Measurements from ENCODE around the gene PTPRQ. TPM values are rescaled to one million over a fixed set of nuclear protein-coding genes. Genes with fewer than 3 reads are reported as not detected.

The PTPRQ gene
- total and polyA plus RNA-seq, 2 of the 8 experiments (the other 6 are each of a cell fraction or from before 2014, with no cell fraction given) = not detected

GRCh38 chr12:80493466-80493865 is 49.4 kb downstream of the PTPRQ start:
- Histone ChIP-seq H4K8ac (ENCODE audit: extremely low read depth, insufficient read depth, low read length) (no peak overlapping the region), H3K56ac (replicated peaks; ENCODE audit: insufficient read length, low read depth, low read length) (no peak overlapping the region), H3K4me3 (ENCODE audit: extremely low read depth in 1 of 4, insufficient read depth in 2 of 4, low read depth in 3 of 4, low read length in 4 of 4) (no peak overlapping the region), H3K79me2 (ENCODE audit: control insufficient read depth in 1 of 2, insufficient read depth in 2 of 2, low read length in 2 of 2) (no peaks in the 10 kb centered on the region), H3K23ac (ENCODE audit: insufficient read length) (no peak overlapping the region), H3K79me1 (ENCODE audit: low read depth, low read length) (no peaks in the 10 kb centered on the region), H3K4me2 (ENCODE audit: insufficient read depth in 1 of 2, low read depth in 2 of 2, low read length in 2 of 2) (no peak overlapping the region), H2BK120ac (replicated peaks; ENCODE audit: low read depth, low read length) (no peak overlapping the region), H3K27ac (ENCODE audit: low read depth, low read length) (no peak overlapping the region), H2BK20ac (ENCODE audit: low read length) (no peak overlapping the region), H4K20me1 (replicated peaks in 1 of 2; ENCODE audit: control insufficient read depth in 1 of 2, insufficient read depth in 2 of 2, low read length in 2 of 2) (no peaks in the 10 kb centered on the region), H2BK12ac (ENCODE audit: low read depth, low read length) (no peak overlapping the region), H3K9me3 (ENCODE audit: insufficient read depth in 2 of 2, low read depth in 1 of 2, low read length in 1 of 2) (no peaks in the 10 kb centered on the region), H2BK15ac (ENCODE audit: low read length) (no peak overlapping the region), H2AFZ (ENCODE audit: low read length) (no peak overlapping the region), H3K36me3 (ENCODE audit: control insufficient read depth in 2 of 4, insufficient read depth in 4 of 4, low read length in 3 of 4) (no peaks in the 10 kb centered on the region), H3K9ac (replicated peaks in 1 of 4; ENCODE audit: extremely low read depth in 1 of 4, low read depth in 3 of 4, low read length in 3 of 4) (no peak overlapping the region), H3K23me2 (ENCODE audit: low read depth, low read length) (no peaks in the 10 kb centered on the region), H3K14ac (ENCODE audit: insufficient read length) (no peak overlapping the region), H4K91ac (replicated peaks; ENCODE audit: insufficient read length, low read length) (no peak overlapping the region), H2BK5ac (ENCODE audit: low read depth, low read length) (no peak overlapping the region), H2AK5ac (ENCODE audit: low read depth, low read length) (no peak overlapping the region), H3K27me3 (replicated peaks in 1 of 4; ENCODE audit: control insufficient read depth in 3 of 4, extremely low read depth in 1 of 4, insufficient read depth in 3 of 4, low read length in 3 of 4) (no peaks in the 10 kb centered on the region), H3K4me1 (replicated peaks in 1 of 4; ENCODE audit: control insufficient read depth in 3 of 4, insufficient read depth in 4 of 4, low read length in 3 of 4) (peaks cover 0 to 4% (median 0%) of the 10 kb centered on the region in 4 experiments; a peak in 1 of 7 replicates), H3K4ac (replicated peaks; ENCODE audit: insufficient read length, low read depth, low read length) (no peak overlapping the region), H3K18ac (ENCODE audit: extremely low read depth, low read length) (no peak overlapping the region), H4K5ac (ENCODE audit: insufficient read length, low read depth, low read length) (no peak overlapping the region)
- FAIRE-seq = no peak
- DNase-seq (ENCODE audit: low read depth in 1 of 2, low spot score in 2 of 2) = no peak
- TF ChIP-seq ASH2L (IDR thresholded peaks at IDR 0.05; ENCODE audit: low read length) (no peak), TAF1 (IDR thresholded peaks at IDR 0.05; ENCODE audit: low read depth, low read length) (no peak)
- WGBS, 2 experiments (ENCODE audit: extremely low coverage in 1 of 2, insufficient coverage in 1 of 2, insufficient read length in 1 of 2, insufficient replicate concordance in 2 of 2, low coverage in 1 of 2, low lambda C conversion rate in 2 of 2, missing lambda C conversion rate in 1 of 2) = 94% methylated on average over 2 of the region's 2 CpGs; no CpG with 5 or more reads in 1 of the 2 experiments
- CTCF ChIA-PET (ENCODE audit: partially characterized antibody) = interaction anchor here (1.2 kb wide), 1 partner anchor 20 kb away, joined by 3 read pairs; no protein-coding TSS in a partner anchor
- POLR2A ChIA-PET (ENCODE audit: partially characterized antibody) = interaction anchor here (0.6 kb wide), 1 partner anchor 93 kb away, joined by 6 read pairs; no protein-coding TSS in a partner anchor

Measured in H1 (cell line).